WTC11 (cell line): Measurements from ENCODE around the gene DHRS2. TPM values are rescaled to one million over a fixed set of nuclear protein-coding genes. Genes with fewer than 3 reads are reported as not detected.
"Not testable (repeated sequence)": the region's sequence is repeated elsewhere in the genome, so short reads cannot be mapped to it uniquely, and the experiment has no call there.

Experiments
- ATAC-seq: fragments of 200-7000 bp; cut with Tn5 transposase; 2 replicates; pipeline ENCODE4 v1.10.0; 2021; ENCODE audit warnings: mild to moderate bottlenecking, moderate library complexity
- CTCF ChIA-PET: fragments of 300-600 bp; sonication (Branson Sonifier 250); formaldehyde crosslinking; loops from one replicate; lab custom pipeline; 2021; ENCODE audit warnings: antibody characterized with exemption; lab: Charles Lee
- POLR2A ChIA-PET: fragments of 350-600 bp; sonication (Branson Sonifier 250); formaldehyde crosslinking; loops from one replicate; lab custom pipeline; 2021; ENCODE audit warnings: antibody characterized with exemption; lab: Charles Lee
- DNase-seq: peaks from one replicate; pipeline ENCODE4 v3.0.0; 2021; ENCODE audit warnings: low spot score
- H3K27ac Mint-ChIP-seq: 2 replicates; pipeline ENCODE4 v1.8.0; 2021; ENCODE audit warnings: mixed read lengths
- H3K27me3 Mint-ChIP-seq: 2 replicates; pipeline ENCODE4 v1.8.0; 2021; ENCODE audit warnings: low read depth, mild to moderate bottlenecking, moderate library complexity, mixed read lengths
- H3K36me3 Mint-ChIP-seq: 2 replicates; pipeline ENCODE4 v1.8.0; 2021; ENCODE audit warnings: mixed read lengths
- H3K4me1 Mint-ChIP-seq: 2 replicates; pipeline ENCODE4 v1.8.0; 2022; ENCODE audit warnings: mixed read lengths
- H3K4me3 Mint-ChIP-seq: 2 replicates; pipeline ENCODE4 v1.8.0; 2021; ENCODE audit warnings: mild to moderate bottlenecking, moderate library complexity, mixed read lengths
- H3K9me3 Mint-ChIP-seq: 2 replicates; pipeline ENCODE4 v1.8.0; 2021; ENCODE audit warnings: mixed read lengths
- FOXP1 ChIP-seq: sonication (generic); formaldehyde crosslinking; IDR thresholded peaks from 2 replicates; pipeline ENCODE4 v1.8.0; 2022; ENCODE audit warnings: missing genetic modification reagents, mild to moderate bottlenecking, moderate library complexity, borderline replicate concordance
- GABPB1 ChIP-seq: sonication (generic); formaldehyde crosslinking; IDR thresholded peaks from 2 replicates; pipeline ENCODE4 v1.8.1; 2023; ENCODE audit warnings: mild to moderate bottlenecking, missing genetic modification reagents
- KAT7 ChIP-seq: sonication (generic); formaldehyde crosslinking; IDR thresholded peaks from 2 replicates; pipeline ENCODE4 v1.8.1; 2023; ENCODE audit warnings: missing genetic modification reagents, mild to moderate bottlenecking, borderline replicate concordance
- MXD4 ChIP-seq: fragments of 250-450 bp; sonication (Bioruptor Pico); IDR thresholded peaks from 2 replicates; pipeline ENCODE4 v1.8.0; 2021; ENCODE audit warnings: mild to moderate bottlenecking, moderate library complexity, borderline replicate concordance
- NR2C2 ChIP-seq: sonication (generic); formaldehyde crosslinking; IDR thresholded peaks from 2 replicates; pipeline ENCODE4 v1.8.0; 2022; ENCODE audit warnings: mild to moderate bottlenecking, missing genetic modification reagents
- NR3C1 ChIP-seq: sonication (generic); formaldehyde crosslinking; conservative IDR thresholded peaks from 2 replicates; pipeline ENCODE4 v1.8.1; 2023; ENCODE audit warnings: low read depth, mild to moderate bottlenecking, missing genetic modification reagents
- PREB ChIP-seq: sonication (generic); formaldehyde crosslinking; IDR thresholded peaks from 2 replicates; pipeline ENCODE4 v1.8.1; 2022; ENCODE audit warnings: mild to moderate bottlenecking, missing genetic modification reagents, moderate library complexity, borderline replicate concordance
- TP53 ChIP-seq: sonication (generic); formaldehyde crosslinking; IDR thresholded peaks from 2 replicates; pipeline ENCODE4 v1.8.1; 2023; ENCODE audit warnings: mild to moderate bottlenecking, missing genetic modification reagents
- ZNF219 ChIP-seq: sonication (generic); formaldehyde crosslinking; IDR thresholded peaks from 2 replicates; pipeline ENCODE4 v1.8.0; 2023; ENCODE audit warnings: missing genetic modification reagents, mild to moderate bottlenecking, borderline replicate concordance
- total RNA-seq: library from RNA; stranded (reverse); gene quantifications from 3 replicates; pipeline ENCODE4 v1.2.3, GENCODE V29; 2021
- TF ChIP-seq, protein P1 (sequence below): sonication (generic); formaldehyde crosslinking; IDR thresholded peaks from 2 replicates; pipeline ENCODE4 v1.8.0; 2022; ENCODE audit warnings: missing genetic modification reagents
- TF ChIP-seq, protein P2 (sequence below): sonication (generic); formaldehyde crosslinking; IDR thresholded peaks from 2 replicates; pipeline ENCODE4 v1.8.0; 2023; ENCODE audit warnings: missing genetic modification reagents, mild to moderate bottlenecking, borderline replicate concordance
- TF ChIP-seq, protein P3 (sequence below): sonication (generic); formaldehyde crosslinking; IDR thresholded peaks from 2 replicates; pipeline ENCODE4 v1.8.1; 2022; ENCODE audit warnings: missing genetic modification reagents, borderline replicate concordance

DHRS2 gene
- total RNA-seq, 1 experiment from 2014 or later: 4.5 TPM

DNA sequence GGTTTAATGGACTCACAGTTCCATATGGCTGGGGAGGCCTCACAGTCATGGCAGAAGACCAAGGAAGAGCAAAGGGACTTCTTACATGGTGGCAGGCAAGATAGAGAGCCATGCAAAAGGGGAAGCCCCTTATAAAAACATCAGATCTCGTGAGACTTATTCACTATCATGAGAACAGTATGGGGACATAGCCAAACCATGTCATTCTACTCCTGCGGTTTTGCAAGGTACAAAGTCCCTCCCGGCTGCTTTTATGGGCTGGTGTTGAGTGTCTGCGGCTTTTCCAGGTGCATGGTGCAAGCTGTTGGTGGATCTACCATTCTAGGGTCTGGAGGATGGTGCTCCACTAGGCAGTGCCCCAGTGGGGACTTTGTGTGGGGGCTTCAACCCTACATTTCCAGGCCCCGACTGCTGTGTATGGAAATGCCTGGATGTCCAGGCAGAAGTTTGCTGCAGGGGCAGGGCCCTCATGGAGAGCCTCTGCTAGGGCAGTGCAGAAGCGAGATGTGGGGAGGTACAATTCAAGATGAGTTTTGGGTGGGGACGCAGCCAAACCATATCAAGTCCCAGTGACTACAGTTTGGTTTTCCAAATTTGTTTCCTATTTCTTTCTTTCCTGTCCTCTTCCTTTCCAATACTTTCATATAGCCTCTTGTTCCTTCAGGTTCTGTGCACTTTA is 26.6 kb upstream of the DHRS2 start:
- not testable (repeated sequence) for H3K36me3 Mint-ChIP-seq, H3K4me1 Mint-ChIP-seq, DNase-seq
- peaks cover 23% of the 10 kb centered on the region for H3K27me3 Mint-ChIP-seq
- peak; percentile 61 for TF ChIP-seq GABPB1 (CRISPR knock-in tag)
- TF ChIP-seq, all 79 proteins: peak for 1; not testable (repeated sequence) for 78
- H3K4me3 Mint-ChIP-seq, H3K27ac Mint-ChIP-seq, ATAC-seq, POLR2A ChIA-PET: not testable (repeated sequence)
- CTCF ChIA-PET: interaction anchor here (9.0 kb wide), 1 partner anchor 23 kb away, joined by 69 read pairs; no protein-coding TSS in a partner anchor
- H3K9me3 Mint-ChIP-seq: peaks cover 15% of the 10 kb centered on the region

DNA sequence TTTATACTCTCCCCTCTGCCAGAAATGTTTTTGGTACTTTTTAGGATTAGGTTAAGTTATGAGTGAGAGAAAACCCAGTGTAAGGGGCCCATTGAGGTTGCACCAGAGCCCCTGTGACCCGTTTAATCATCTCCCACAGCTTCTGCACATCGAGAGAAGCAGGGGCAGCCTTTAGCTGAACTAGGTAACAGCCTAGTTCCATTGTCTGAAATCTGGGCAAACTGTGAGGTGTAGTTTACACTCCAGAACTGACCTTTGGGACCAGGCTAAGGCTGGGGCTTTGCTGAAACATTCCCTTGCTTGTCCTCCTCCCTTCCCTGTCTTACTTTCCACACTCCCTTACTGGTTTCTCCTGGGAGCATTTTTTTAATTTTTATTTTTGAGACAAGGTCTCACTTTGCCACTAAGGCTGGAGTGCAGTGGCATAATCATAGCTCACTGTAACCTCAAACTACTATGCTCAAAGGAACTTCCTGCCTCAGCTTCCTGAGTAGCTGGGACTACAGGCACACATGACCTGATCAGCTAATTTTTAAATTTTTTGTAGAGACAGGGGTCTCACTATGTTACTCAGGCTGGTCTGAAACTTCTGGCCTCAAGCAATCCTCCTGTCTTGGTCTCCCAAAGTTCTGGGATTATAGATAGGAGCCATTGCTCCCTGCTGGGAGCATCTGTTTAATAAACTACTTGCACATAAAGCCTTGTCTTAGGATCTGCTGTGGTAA is 25.9 kb upstream of the DHRS2 start:
- POLR2A ChIA-PET: no interaction called here
- Mint-ChIP-seq H3K4me1 (peaks cover 8% of the 10 kb centered on the region; the same call in 1 of the 2 replicates), H3K4me3 (no peak overlapping the region), H3K36me3 (no peaks in the 10 kb centered on the region), H3K27ac (no peak overlapping the region), H3K27me3 (peaks cover 24% of the 10 kb centered on the region), H3K9me3 (peaks cover 15% of the 10 kb centered on the region)
- CTCF ChIA-PET: interaction anchor here (9.0 kb wide), 1 partner anchor 22 kb away, joined by 69 read pairs; no protein-coding TSS in a partner anchor
- TF ChIP-seq MXD4 (CRISPR knock-in tag): no peak
- TF ChIP-seq KAT7 (CRISPR knock-in tag): no peak
- TF ChIP-seq, protein P1, sequence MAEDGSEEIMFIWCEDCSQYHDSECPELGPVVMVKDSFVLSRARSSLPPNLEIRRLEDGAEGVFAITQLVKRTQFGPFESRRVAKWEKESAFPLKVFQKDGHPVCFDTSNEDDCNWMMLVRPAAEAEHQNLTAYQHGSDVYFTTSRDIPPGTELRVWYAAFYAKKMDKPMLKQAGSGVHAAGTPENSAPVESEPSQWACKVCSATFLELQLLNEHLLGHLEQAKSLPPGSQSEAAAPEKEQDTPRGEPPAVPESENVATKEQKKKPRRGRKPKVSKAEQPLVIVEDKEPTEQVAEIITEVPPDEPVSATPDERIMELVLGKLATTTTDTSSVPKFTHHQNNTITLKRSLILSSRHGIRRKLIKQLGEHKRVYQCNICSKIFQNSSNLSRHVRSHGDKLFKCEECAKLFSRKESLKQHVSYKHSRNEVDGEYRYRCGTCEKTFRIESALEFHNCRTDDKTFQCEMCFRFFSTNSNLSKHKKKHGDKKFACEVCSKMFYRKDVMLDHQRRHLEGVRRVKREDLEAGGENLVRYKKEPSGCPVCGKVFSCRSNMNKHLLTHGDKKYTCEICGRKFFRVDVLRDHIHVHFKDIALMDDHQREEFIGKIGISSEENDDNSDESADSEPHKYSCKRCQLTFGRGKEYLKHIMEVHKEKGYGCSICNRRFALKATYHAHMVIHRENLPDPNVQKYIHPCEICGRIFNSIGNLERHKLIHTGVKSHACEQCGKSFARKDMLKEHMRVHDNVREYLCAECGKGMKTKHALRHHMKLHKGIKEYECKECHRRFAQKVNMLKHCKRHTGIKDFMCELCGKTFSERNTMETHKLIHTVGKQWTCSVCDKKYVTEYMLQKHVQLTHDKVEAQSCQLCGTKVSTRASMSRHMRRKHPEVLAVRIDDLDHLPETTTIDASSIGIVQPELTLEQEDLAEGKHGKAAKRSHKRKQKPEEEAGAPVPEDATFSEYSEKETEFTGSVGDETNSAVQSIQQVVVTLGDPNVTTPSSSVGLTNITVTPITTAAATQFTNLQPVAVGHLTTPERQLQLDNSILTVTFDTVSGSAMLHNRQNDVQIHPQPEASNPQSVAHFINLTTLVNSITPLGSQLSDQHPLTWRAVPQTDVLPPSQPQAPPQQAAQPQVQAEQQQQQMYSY (CRISPR knock-in tag): no peak
- no peak for TF ChIP-seq FOXP1 (CRISPR knock-in tag)
- TF ChIP-seq PREB (CRISPR knock-in tag): no peak
- no peak for DNase-seq
- no peak for ATAC-seq

DNA sequence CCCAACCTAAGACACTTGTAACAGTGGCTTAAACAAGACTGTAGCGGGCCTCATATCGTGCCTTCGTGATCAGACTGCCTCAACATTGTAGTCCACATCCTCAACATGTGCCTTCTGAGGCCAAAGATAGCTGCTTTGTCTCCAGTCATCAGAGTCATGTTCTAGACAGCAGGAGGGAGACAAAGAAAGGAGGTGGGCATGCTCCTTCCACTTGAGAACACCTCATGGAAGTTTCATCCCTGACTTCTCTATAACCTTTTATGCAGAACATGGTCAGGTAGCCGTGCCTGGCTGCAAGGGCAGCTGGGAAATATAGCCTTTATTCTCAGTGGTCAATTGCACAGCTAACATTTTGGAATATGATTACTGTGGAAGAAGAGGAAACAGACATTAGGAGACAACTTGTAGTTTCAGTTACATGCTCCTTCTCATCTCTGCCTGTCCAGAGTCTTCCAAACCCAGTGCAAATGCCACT is 25.3 kb upstream of the DHRS2 start:
- no peak for DNase-seq
- H3K36me3 Mint-ChIP-seq: no peaks in the 10 kb centered on the region
- no peak for TF ChIP-seq NR2C2 (CRISPR knock-in tag)
- TF ChIP-seq GABPB1 (CRISPR knock-in tag): peak; percentile 15
- TF ChIP-seq TP53 (CRISPR knock-in tag): no peak
- no peak for TF ChIP-seq NR3C1 (CRISPR knock-in tag)
- no peak for TF ChIP-seq ZNF219 (CRISPR knock-in tag)
- TF ChIP-seq, protein P2, sequence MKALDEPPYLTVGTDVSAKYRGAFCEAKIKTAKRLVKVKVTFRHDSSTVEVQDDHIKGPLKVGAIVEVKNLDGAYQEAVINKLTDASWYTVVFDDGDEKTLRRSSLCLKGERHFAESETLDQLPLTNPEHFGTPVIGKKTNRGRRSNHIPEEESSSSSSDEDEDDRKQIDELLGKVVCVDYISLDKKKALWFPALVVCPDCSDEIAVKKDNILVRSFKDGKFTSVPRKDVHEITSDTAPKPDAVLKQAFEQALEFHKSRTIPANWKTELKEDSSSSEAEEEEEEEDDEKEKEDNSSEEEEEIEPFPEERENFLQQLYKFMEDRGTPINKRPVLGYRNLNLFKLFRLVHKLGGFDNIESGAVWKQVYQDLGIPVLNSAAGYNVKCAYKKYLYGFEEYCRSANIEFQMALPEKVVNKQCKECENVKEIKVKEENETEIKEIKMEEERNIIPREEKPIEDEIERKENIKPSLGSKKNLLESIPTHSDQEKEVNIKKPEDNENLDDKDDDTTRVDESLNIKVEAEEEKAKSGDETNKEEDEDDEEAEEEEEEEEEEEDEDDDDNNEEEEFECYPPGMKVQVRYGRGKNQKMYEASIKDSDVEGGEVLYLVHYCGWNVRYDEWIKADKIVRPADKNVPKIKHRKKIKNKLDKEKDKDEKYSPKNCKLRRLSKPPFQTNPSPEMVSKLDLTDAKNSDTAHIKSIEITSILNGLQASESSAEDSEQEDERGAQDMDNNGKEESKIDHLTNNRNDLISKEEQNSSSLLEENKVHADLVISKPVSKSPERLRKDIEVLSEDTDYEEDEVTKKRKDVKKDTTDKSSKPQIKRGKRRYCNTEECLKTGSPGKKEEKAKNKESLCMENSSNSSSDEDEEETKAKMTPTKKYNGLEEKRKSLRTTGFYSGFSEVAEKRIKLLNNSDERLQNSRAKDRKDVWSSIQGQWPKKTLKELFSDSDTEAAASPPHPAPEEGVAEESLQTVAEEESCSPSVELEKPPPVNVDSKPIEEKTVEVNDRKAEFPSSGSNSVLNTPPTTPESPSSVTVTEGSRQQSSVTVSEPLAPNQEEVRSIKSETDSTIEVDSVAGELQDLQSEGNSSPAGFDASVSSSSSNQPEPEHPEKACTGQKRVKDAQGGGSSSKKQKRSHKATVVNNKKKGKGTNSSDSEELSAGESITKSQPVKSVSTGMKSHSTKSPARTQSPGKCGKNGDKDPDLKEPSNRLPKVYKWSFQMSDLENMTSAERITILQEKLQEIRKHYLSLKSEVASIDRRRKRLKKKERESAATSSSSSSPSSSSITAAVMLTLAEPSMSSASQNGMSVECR (CRISPR knock-in tag): no peak
- TF ChIP-seq, protein P3, sequence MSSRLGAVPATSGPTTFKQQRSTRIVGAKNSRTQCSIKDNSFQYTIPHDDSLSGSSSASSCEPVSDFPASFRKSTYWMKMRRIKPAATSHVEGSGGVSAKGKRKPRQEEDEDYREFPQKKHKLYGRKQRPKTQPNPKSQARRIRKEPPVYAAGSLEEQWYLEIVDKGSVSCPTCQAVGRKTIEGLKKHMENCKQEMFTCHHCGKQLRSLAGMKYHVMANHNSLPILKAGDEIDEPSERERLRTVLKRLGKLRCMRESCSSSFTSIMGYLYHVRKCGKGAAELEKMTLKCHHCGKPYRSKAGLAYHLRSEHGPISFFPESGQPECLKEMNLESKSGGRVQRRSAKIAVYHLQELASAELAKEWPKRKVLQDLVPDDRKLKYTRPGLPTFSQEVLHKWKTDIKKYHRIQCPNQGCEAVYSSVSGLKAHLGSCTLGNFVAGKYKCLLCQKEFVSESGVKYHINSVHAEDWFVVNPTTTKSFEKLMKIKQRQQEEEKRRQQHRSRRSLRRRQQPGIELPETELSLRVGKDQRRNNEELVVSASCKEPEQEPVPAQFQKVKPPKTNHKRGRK (CRISPR knock-in tag): no peak
- TF ChIP-seq, all 79 proteins: peak for 1
- H3K27me3 Mint-ChIP-seq: peaks cover 24% of the 10 kb centered on the region
- CTCF ChIA-PET: interaction anchor here (1.1 to 9.0 kb wide), 3 partner anchors 22 to 300 kb away, joined by 3 to 69 read pairs (median 16); no protein-coding TSS in a partner anchor
- peaks cover 15% of the 10 kb centered on the region for H3K9me3 Mint-ChIP-seq
- POLR2A ChIA-PET: no interaction called here
- ATAC-seq: no peak
- H3K4me1 Mint-ChIP-seq: peaks cover 8% of the 10 kb centered on the region; the same call in 1 of the 2 replicates
- no peak overlapping the region for H3K4me3 Mint-ChIP-seq
- no peak overlapping the region for H3K27ac Mint-ChIP-seq
